Hepatocyte (in vitro differentiated cells): ENCODE measurements around the gene TTLL9. TPM values are rescaled to one million over a fixed set of nuclear protein-coding genes. Genes with fewer than 3 reads are reported as not detected.
A peak's percentile ranks its signal among the peaks of the same experiment; 100 is the strongest.

ENCODE experiments used
- DNase-seq: peaks from one replicate; pipeline ENCODE4 v3.0.0-alpha.2; 2016; ENCODE audit warnings: low spot score
- H2AFZ ChIP-seq: fragments of 200-600 bp; sonication (generic); 2 replicates; pipeline ENCODE4 v1.6.0; 2016; ENCODE audit warnings: antibody characterized with exemption, mild to moderate bottlenecking
- H3K27ac ChIP-seq: fragments of 200-600 bp; sonication (generic); 2 replicates; pipeline ENCODE4 v1.5.1; 2016; ENCODE audit warnings: mild to moderate bottlenecking
- H3K27me3 ChIP-seq: fragments of 200-600 bp; sonication (generic); 2 replicates; pipeline ENCODE4 v1.6.1; 2016
- H3K36me3 ChIP-seq: fragments of 200-600 bp; sonication (generic); replicated peaks from 2 replicates; pipeline ENCODE4 v1.5.1; 2016; ENCODE audit warnings: low read depth; ENCODE audit not compliant: insufficient read depth
- H3K4me1 ChIP-seq: fragments of 200-600 bp; sonication (generic); 2 replicates; pipeline ENCODE4 v1.5.1; 2016; ENCODE audit warnings: mild to moderate bottlenecking, moderate library complexity; ENCODE audit not compliant: insufficient read depth
- H3K4me2 ChIP-seq: fragments of 200-600 bp; sonication (generic); 2 replicates; pipeline ENCODE4 v1.6.0; 2016
- H3K4me3 ChIP-seq: fragments of 200-600 bp; sonication (generic); 2 replicates; pipeline ENCODE4 v1.5.1; 2016; ENCODE audit warnings: mild to moderate bottlenecking
- H3K79me2 ChIP-seq: fragments of 200-600 bp; sonication (generic); 2 replicates; pipeline ENCODE4 v1.6.0; 2017; ENCODE audit warnings: mild to moderate bottlenecking
- H3K9me2 ChIP-seq: fragments of 200-600 bp; sonication (generic); replicated peaks from 2 replicates; pipeline ENCODE4 v1.6.0; 2017; ENCODE audit warnings: mild to moderate bottlenecking; ENCODE audit not compliant: insufficient read depth
- H3K9me3 ChIP-seq: fragments of 200-600 bp; sonication (generic); 2 replicates; pipeline ENCODE4 v1.5.1; 2016; ENCODE audit warnings: low read depth, mild to moderate bottlenecking
- H4K20me1 ChIP-seq: fragments of 200-600 bp; sonication (generic); 2 replicates; pipeline ENCODE4 v1.6.0; 2016; ENCODE audit warnings: mild to moderate bottlenecking; ENCODE audit not compliant: insufficient read depth, poor library complexity, severe bottlenecking
- EZH2 ChIP-seq: fragments of 200-600 bp; sonication (generic); IDR thresholded peaks from 2 replicates; pipeline ENCODE4 v1.6.1; 2016; ENCODE audit warnings: antibody characterized with exemption, mild to moderate bottlenecking, borderline replicate concordance
- EZH2phosphoT487 ChIP-seq: fragments of 200-600 bp; sonication (generic); IDR thresholded peaks from one replicate; pipeline ENCODE4 v1.6.1; 2018; ENCODE audit warnings: antibody characterized with exemption, mild to moderate bottlenecking, low read depth, moderate library complexity; ENCODE audit not compliant: unreplicated experiment, severe bottlenecking
- WGBS: methylation state at CpG from one replicate; pipeline ENCODE4 v1.1.6; 2016; ENCODE audit warnings: low lambda C conversion rate; ENCODE audit errors: missing lambda C conversion rate; 5-methylcytosine and 5-hydroxymethylcytosine counted together
- polyA plus RNA-seq: library from polyadenylated mRNA; unstranded; fragments of >200 nt; fragmentation: Nextera tagmentation; extraction: Ambion mirVana; gene quantifications from 2 replicates; pipeline ENCODE4 v1.2.1, GENCODE V29; 2016
- total RNA-seq: library from RNA; depleted of rRNA; stranded (reverse); fragments of >200 nt; gene quantifications from 2 replicates; pipeline ENCODE4 v1.2.3, GENCODE V29; 2014
- TF ChIP-seq, protein P1 (sequence below): fragments of 200-600 bp; sonication (generic); IDR thresholded peaks from 2 replicates; pipeline ENCODE4 v1.5.1; 2016; ENCODE audit warnings: antibody characterized with exemption, mild to moderate bottlenecking; ENCODE audit not compliant: poor library complexity

Gene TTLL9
- total and polyA plus RNA-seq, 2 experiments from 2014 or later = 0.18 TPM; not detected in 1

DNA sequence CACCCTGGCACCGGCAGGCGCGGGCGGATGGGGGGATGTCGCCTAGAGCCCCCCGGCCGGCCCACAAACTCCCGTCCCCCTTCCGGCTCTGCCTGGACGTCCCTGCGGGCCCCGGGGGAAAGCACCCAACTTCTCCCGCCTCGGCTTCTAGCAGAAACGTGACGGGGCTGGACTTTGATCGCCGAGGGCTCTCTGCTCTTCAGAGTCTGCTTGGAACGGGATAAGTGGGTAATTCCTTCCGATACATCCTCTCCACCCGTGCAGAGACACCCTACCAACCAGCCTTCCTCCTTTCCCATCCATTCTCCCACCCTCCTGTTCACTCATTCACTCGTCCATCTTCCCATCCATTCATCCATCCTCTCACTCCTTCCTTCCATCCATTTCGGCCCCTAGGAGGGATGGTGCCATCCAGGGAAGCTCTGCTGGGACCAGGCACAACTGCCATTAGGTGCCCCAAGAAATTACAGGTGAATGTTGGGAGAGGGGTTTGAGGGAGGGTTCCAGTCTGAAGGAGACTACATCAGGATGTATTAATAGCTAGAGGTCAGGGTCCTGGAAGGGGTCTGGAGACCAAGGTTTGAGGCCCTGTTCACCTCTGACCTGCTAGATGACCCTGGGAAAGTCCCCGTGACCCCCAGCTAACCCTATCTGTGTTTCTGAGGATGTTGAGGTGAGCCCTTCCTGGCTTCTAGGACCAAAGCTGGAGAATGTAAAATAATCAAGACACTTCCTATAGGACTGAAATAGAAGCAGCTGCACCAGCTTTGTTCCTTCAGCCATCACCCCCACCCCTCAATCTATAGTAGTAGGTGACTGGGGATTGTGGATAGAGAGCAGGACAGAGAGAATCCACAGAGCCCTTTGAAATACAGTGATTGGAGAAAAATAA is 538 bp downstream of the TTLL9 start:
- Histone ChIP-seq H3K9me2 (no peaks in the 10 kb centered on the region), H3K4me3 (peak overlapping the region; percentile 80), H3K79me2 (peaks cover 11% of the 10 kb centered on the region), H3K4me1 (peaks cover 17% of the 10 kb centered on the region), H3K4me2 (peak overlapping the region; percentile 93), H2AFZ (peak overlapping the region; percentile 71), H3K27ac (peak overlapping the region; percentile 86), H3K27me3 (no peaks in the 10 kb centered on the region), H4K20me1 (no peaks in the 10 kb centered on the region), H3K9me3 (no peaks in the 10 kb centered on the region), H3K36me3 (no peaks in the 10 kb centered on the region)
- TF ChIP-seq EZH2 (no peak), EZH2phosphoT487 (no peak)
- DNase-seq = peak; percentile 85
- 13% methylated on average over 13 of the region's 24 CpGs for WGBS

GRCh38 chr20:31871618-31871954 is 1.2 kb downstream of the TTLL9 start:
- Histone ChIP-seq H3K4me1 (peaks cover 17% of the 10 kb centered on the region), H3K36me3 (no peaks in the 10 kb centered on the region), H2AFZ (no peak overlapping the region), H3K9me3 (no peaks in the 10 kb centered on the region), H3K27me3 (no peaks in the 10 kb centered on the region), H3K4me3 (no peak overlapping the region), H3K9me2 (no peaks in the 10 kb centered on the region), H3K27ac (peak overlapping the region; percentile 86), H4K20me1 (no peaks in the 10 kb centered on the region), H3K4me2 (peak overlapping the region; percentile 93), H3K79me2 (peaks cover 11% of the 10 kb centered on the region)
- TF ChIP-seq, protein P1, sequence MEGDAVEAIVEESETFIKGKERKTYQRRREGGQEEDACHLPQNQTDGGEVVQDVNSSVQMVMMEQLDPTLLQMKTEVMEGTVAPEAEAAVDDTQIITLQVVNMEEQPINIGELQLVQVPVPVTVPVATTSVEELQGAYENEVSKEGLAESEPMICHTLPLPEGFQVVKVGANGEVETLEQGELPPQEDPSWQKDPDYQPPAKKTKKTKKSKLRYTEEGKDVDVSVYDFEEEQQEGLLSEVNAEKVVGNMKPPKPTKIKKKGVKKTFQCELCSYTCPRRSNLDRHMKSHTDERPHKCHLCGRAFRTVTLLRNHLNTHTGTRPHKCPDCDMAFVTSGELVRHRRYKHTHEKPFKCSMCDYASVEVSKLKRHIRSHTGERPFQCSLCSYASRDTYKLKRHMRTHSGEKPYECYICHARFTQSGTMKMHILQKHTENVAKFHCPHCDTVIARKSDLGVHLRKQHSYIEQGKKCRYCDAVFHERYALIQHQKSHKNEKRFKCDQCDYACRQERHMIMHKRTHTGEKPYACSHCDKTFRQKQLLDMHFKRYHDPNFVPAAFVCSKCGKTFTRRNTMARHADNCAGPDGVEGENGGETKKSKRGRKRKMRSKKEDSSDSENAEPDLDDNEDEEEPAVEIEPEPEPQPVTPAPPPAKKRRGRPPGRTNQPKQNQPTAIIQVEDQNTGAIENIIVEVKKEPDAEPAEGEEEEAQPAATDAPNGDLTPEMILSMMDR = no peak
- no peak for TF ChIP-seq EZH2
- no peak for TF ChIP-seq EZH2phosphoT487
- no peak for DNase-seq
- 84% methylated on average over 1 of the region's 1 CpG for WGBS

DNA sequence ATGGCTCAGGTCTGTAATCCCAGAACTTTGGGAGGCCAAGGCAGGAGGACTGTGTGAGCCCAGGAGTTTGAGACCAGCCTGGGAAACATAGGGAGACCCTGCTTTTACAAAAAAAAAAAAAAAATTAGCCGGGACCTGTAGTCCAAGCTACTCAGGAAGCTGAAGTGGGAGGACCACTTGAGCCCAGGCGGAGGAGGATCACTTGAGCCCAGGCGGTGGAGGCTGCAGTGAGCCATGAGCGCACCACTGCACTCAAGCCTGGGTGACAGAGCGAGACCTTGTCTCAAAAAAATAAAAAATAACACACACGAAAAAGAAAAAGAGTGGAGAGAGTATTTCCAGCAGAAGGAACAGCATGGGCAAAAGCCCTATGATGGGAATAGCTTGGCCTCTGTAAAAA is 2.0 kb downstream of the TTLL9 start:
- peaks cover 17% of the 10 kb centered on the region for H3K4me1 ChIP-seq
- no peak overlapping the region for H2AFZ ChIP-seq
- no peak for DNase-seq
- no peaks in the 10 kb centered on the region for H3K27me3 ChIP-seq
- no peak overlapping the region for H3K4me3 ChIP-seq
- TF ChIP-seq EZH2phosphoT487 (no peak), EZH2 (no peak)
- TF ChIP-seq, protein P1 = no peak
- H3K9me3 ChIP-seq = no peaks in the 10 kb centered on the region
- H3K4me2 ChIP-seq = no peak overlapping the region
- WGBS = 92% methylated on average over 6 of the region's 6 CpGs
- H3K79me2 ChIP-seq = peaks cover 11% of the 10 kb centered on the region
- no peak overlapping the region for H3K27ac ChIP-seq
- H3K36me3 ChIP-seq = no peaks in the 10 kb centered on the region
- no peaks in the 10 kb centered on the region for H3K9me2 ChIP-seq
- H4K20me1 ChIP-seq = no peaks in the 10 kb centered on the region

DNA sequence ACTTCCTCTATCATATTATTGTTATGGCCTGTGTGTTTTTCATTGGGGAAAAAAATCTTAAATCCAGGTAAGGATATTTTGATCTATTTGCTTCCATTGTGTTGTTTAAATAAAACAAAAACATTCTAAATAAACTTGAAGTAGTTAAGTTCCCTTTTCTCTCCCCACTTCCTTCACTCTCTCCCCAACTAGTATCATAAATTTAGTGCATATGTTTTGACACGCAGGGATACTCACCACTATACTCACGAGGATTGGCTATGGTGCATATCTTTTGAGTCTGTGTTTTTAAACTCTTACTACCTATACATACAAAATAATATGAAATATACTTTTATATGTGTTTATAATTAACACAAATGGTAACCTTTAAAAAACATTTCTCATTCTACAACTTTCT is 5.2 kb downstream of the TTLL9 start:
- 95% methylated on average over 2 of the region's 2 CpGs for WGBS
- H3K4me1 ChIP-seq = peaks cover 7% of the 10 kb centered on the region
- no peaks in the 10 kb centered on the region for H3K36me3 ChIP-seq
- no peak overlapping the region for H3K4me2 ChIP-seq
- H3K79me2 ChIP-seq = no peaks in the 10 kb centered on the region
- no peak for TF ChIP-seq EZH2phosphoT487
- TF ChIP-seq, protein P1 = no peak
- TF ChIP-seq EZH2 = no peak
- no peak overlapping the region for H3K27ac ChIP-seq
- no peaks in the 10 kb centered on the region for H3K9me2 ChIP-seq
- no peak overlapping the region for H3K4me3 ChIP-seq
- DNase-seq = no peak
- no peaks in the 10 kb centered on the region for H4K20me1 ChIP-seq
- no peaks in the 10 kb centered on the region for H3K9me3 ChIP-seq
- H3K27me3 ChIP-seq = no peaks in the 10 kb centered on the region
- H2AFZ ChIP-seq = no peak overlapping the region
